Peyer's patch (tissue), 4 donors: Measurements from ENCODE around the gene EPDR1. TPM values are rescaled to one million over a fixed set of nuclear protein-coding genes. Genes with fewer than 3 reads are reported as not detected.

Source experiments
- DNase-seq, 3 donors: peaks; one replicate each; pipeline ENCODE4 v3.0.0-alpha.2; 2017 to 2019
- H3K27ac ChIP-seq, 4 donors: fragments of 200-600 bp; sonication (generic); one replicate each; pipeline ENCODE4 v1.5.1; 2016 to 2019
- H3K27me3 ChIP-seq, 2 donors: fragments of 200-600 bp; sonication (generic); one replicate each; pipeline ENCODE4 v1.5.1; 2019
- H3K36me3 ChIP-seq, 3 donors: fragments of 200-600 bp; sonication (generic); one replicate each; pipeline ENCODE4 v1.5.1; 2016 to 2019
- H3K4me1 ChIP-seq, 4 donors: fragments of 200-600 bp; sonication (generic); one replicate each; pipeline ENCODE4 v1.5.1; 2016 to 2019
- H3K4me3 ChIP-seq, 4 donors: fragments of 200-600 bp; sonication (generic); 1 replicate in 3 of 4; 2 replicates in 1 of 4; pipeline ENCODE4 v1.5.1; 2016 to 2019; ENCODE audit warnings: mild to moderate bottlenecking in 1 of 4
- H3K9me3 ChIP-seq, 4 donors: fragments of 200-600 bp; sonication (generic); one replicate each; pipeline ENCODE4 v1.5.1; 2016 to 2019; ENCODE audit warnings: mild to moderate bottlenecking in 1 of 4
- CTCF ChIP-seq, 6 experiments: fragments of 450-650 bp in 4 of 6; fragments of 200-600 bp in 2 of 6; sonication (generic) in 1 of 6; IDR thresholded peaks; one replicate each; pipeline ENCODE4 v1.5.1; 2017 to 2019; ENCODE audit warnings: antibody characterized with exemption in 6 of 6, mild to moderate bottlenecking in 3 of 6, moderate library complexity in 1 of 6
- POLR2A ChIP-seq, 2 donors: fragments of 450-650 bp; IDR thresholded peaks; one replicate each; pipeline ENCODE4 v1.5.1; 2017; ENCODE audit warnings: antibody characterized with exemption in 2 of 2, mild to moderate bottlenecking in 2 of 2, moderate library complexity in 2 of 2
- total RNA-seq, 4 donors: library from RNA; depleted of rRNA; stranded (reverse); fragments of >200 nt; gene quantifications; one replicate each; pipeline ENCODE4 v1.1.0, GENCODE V29; 2016

EPDR1 gene
- 10 to 100 TPM in 3 of 4 donors, 1 to 10 TPM in 1; 7.4 to 22.5 (median 19.7) TPM for total RNA-seq

GRCh38 chr7:37920305-37920848 lies at the start of gene EPDR1:
Gene EPDR1 (plus strand): TSS chr7:37920640. CDS start chr7:37920940, 300 bp downstream.
- no peaks in the 10 kb centered on the region for H3K9me3 ChIP-seq
- H3K4me1 ChIP-seq, result peaks cover 0 to 22% (median 0%) of the 10 kb centered on the region in 4 donors
- no peaks in the 10 kb centered on the region for H3K36me3 ChIP-seq
- no peaks in the 10 kb centered on the region for H3K27me3 ChIP-seq
- peak within 1 kb of the TSS; percentile 31 to 95 (median 83) for H3K27ac ChIP-seq
- H3K4me3 ChIP-seq, result peak within 1 kb of the TSS; percentile 46 to 66 (median 58)
- peak in 2 of 3 donors; percentile 70 to 83 for DNase-seq
- TF ChIP-seq POLR2A (IDR thresholded peaks at IDR 0.05) (peak; percentile 53 to 67), CTCF (IDR thresholded peaks at IDR 0.05) (peak in 4 of 6 experiments; percentile 14 to 69 (median 64))

- no peak overlapping the region for H3K4me3 ChIP-seq
- H3K27ac ChIP-seq, result no peak overlapping the region
- no peak for DNase-seq
- no peaks in the 10 kb centered on the region for H3K36me3 ChIP-seq
- TF ChIP-seq CTCF (IDR thresholded peaks at IDR 0.05) (no peak), POLR2A (IDR thresholded peaks at IDR 0.05) (no peak)
- no peaks in the 10 kb centered on the region for H3K4me1 ChIP-seq
- H3K27me3 ChIP-seq, result no peaks in the 10 kb centered on the region
- H3K9me3 ChIP-seq, result no peaks in the 10 kb centered on the region
These were observed 38.4 kb upstream of the EPDR1 start for GRCh38 chr7:37882086-37882485.

GRCh38 chr7:37893359-37893758 lies 27.1 kb upstream of the EPDR1 start:
- Histone ChIP-seq H3K9me3 (no peaks in the 10 kb centered on the region), H3K27ac (no peak overlapping the region), H3K4me3 (no peak overlapping the region), H3K4me1 (no peaks in the 10 kb centered on the region), H3K36me3 (no peaks in the 10 kb centered on the region), H3K27me3 (no peaks in the 10 kb centered on the region)
- no peak for TF ChIP-seq POLR2A (IDR thresholded peaks at IDR 0.05)
- TF ChIP-seq CTCF (IDR thresholded peaks at IDR 0.05), result no peak
- DNase-seq, result no peak

- TF ChIP-seq CTCF (IDR thresholded peaks at IDR 0.05) (no peak), POLR2A (IDR thresholded peaks at IDR 0.05) (no peak)
- Histone ChIP-seq H3K36me3 (no peaks in the 10 kb centered on the region), H3K4me3 (no peak overlapping the region), H3K27me3 (no peaks in the 10 kb centered on the region), H3K4me1 (no peaks in the 10 kb centered on the region), H3K27ac (no peak overlapping the region), H3K9me3 (no peaks in the 10 kb centered on the region)
- DNase-seq, result no peak
These were observed 25.8 kb upstream of the EPDR1 start for GRCh38 chr7:37894671-37895070.

GRCh38 chr7:37899712-37900247 lies 20.7 kb upstream of the EPDR1 start:
- Histone ChIP-seq H3K27ac (no peak overlapping the region), H3K27me3 (no peaks in the 10 kb centered on the region), H3K4me1 (no peaks in the 10 kb centered on the region), H3K9me3 (no peaks in the 10 kb centered on the region), H3K4me3 (no peak overlapping the region), H3K36me3 (no peaks in the 10 kb centered on the region)
- no peak for DNase-seq
- TF ChIP-seq CTCF (IDR thresholded peaks at IDR 0.05) (no peak), POLR2A (IDR thresholded peaks at IDR 0.05) (no peak)
